OCI-LY1 (cell line): ENCODE measurements around the gene RASSF8.

Experiments used
- H2AFZ ChIP-seq: fragments of 200-600 bp; sonication (generic), shearing (Covaris generic); 2 replicates; pipeline ENCODE4 v1.6.0; 2014; ENCODE audit warnings: antibody characterized with exemption, mild to moderate bottlenecking, low read length
- H3F3A ChIP-seq: fragments of 200-600 bp; sonication (generic), shearing (Covaris generic); 2 replicates; pipeline ENCODE4 v1.6.0; 2014; ENCODE audit warnings: mild to moderate bottlenecking, antibody characterized with exemption, low read length, moderate library complexity; ENCODE audit not compliant: insufficient read depth
- H3K27ac ChIP-seq: fragments of 200-600 bp; sonication (generic); 2 replicates; pipeline ENCODE4 v1.5.1; 2014; ENCODE audit warnings: low read length, mixed run types, mild to moderate bottlenecking, low read depth; ENCODE audit not compliant: poor library complexity, severe bottlenecking
- H3K27me3 ChIP-seq: fragments of 200-600 bp; sonication (generic); 2 replicates; pipeline ENCODE4 v1.6.0; 2014; ENCODE audit warnings: antibody characterized with exemption, mild to moderate bottlenecking, low read length, moderate library complexity; ENCODE audit not compliant: insufficient read depth
- H3K36me3 ChIP-seq: fragments of 200-600 bp; sonication (generic); 2 replicates; pipeline ENCODE4 v1.6.1; 2014; ENCODE audit warnings: mild to moderate bottlenecking, antibody characterized with exemption, low read length, moderate library complexity, mixed read lengths; ENCODE audit not compliant: insufficient read depth
- H3K4me1 ChIP-seq: fragments of 200-600 bp; sonication (generic); 2 replicates; pipeline ENCODE4 v1.5.1; 2014; ENCODE audit warnings: mild to moderate bottlenecking, low read length, moderate library complexity; ENCODE audit not compliant: insufficient read depth, severe bottlenecking
- H3K4me2 ChIP-seq: fragments of 200-600 bp; sonication (generic), shearing (Covaris generic); 2 replicates; pipeline ENCODE4 v1.6.1; 2014; ENCODE audit warnings: low read length
- H3K4me3 ChIP-seq: fragments of 200-600 bp; sonication (generic); 2 replicates; pipeline ENCODE4 v1.5.1; 2014; ENCODE audit warnings: low read length, low read depth, mild to moderate bottlenecking, mixed read lengths; ENCODE audit not compliant: poor library complexity, severe bottlenecking
- H3K79me2 ChIP-seq: fragments of 200-600 bp; shearing (Covaris generic); 2 replicates; pipeline ENCODE4 v1.6.1; 2016; ENCODE audit warnings: mixed run types, low read length, mixed read lengths; ENCODE audit not compliant: insufficient read depth
- H3K9ac ChIP-seq: fragments of 200-600 bp; sonication (generic), shearing (Covaris generic); 2 replicates; pipeline ENCODE4 v1.6.1; 2014; ENCODE audit warnings: mild to moderate bottlenecking, low read length, mixed read lengths
- H3K9me2 ChIP-seq: fragments of 200-600 bp; sonication (generic), shearing (Covaris generic); 2 replicates; pipeline ENCODE4 v1.6.1; 2014; ENCODE audit warnings: low read depth, mild to moderate bottlenecking, low read length, mixed read lengths
- H3K9me3 ChIP-seq: fragments of 200-600 bp; shearing (Covaris generic); 2 replicates; pipeline ENCODE4 v1.6.1; 2014; ENCODE audit warnings: low read length, mixed read lengths
- H4K20me1 ChIP-seq: fragments of 200-600 bp; sonication (generic), shearing (Covaris generic); 2 replicates; pipeline ENCODE4 v1.6.0; 2016; ENCODE audit warnings: mild to moderate bottlenecking, low read length; ENCODE audit not compliant: insufficient read depth
- CTCF ChIP-seq: fragments of 200-600 bp; sonication (generic), shearing (Covaris generic); IDR thresholded peaks from 2 replicates; pipeline ENCODE4 v1.5.1; 2017; ENCODE audit warnings: mild to moderate bottlenecking, antibody characterized with exemption, low read length, moderate library complexity, mixed read lengths
- EZH2 ChIP-seq: fragments of 200-600 bp; sonication (generic), shearing (Covaris generic); IDR thresholded peaks from 2 replicates; pipeline ENCODE4 v1.8.0; 2017; ENCODE audit warnings: borderline replicate concordance, mixed run types, mild to moderate bottlenecking, antibody characterized with exemption, low read length, moderate library complexity, mixed read lengths

The RASSF8 gene

GRCh38 chr12:25970916-25971653 is 12.6 kb downstream of the RASSF8 start:
- H3K79me2 ChIP-seq, result no peaks in the 10 kb centered on the region
- H3K9ac ChIP-seq, result no peak overlapping the region
- H3K9me3 ChIP-seq, result no peaks in the 10 kb centered on the region
- peaks cover 3% of the 10 kb centered on the region; the same call in 1 of the 2 replicates for H3K27me3 ChIP-seq
- no peak overlapping the region for H3K4me3 ChIP-seq
- H3K4me1 ChIP-seq, result no peaks in the 10 kb centered on the region
- no peak overlapping the region for H3K27ac ChIP-seq
- no peaks in the 10 kb centered on the region for H4K20me1 ChIP-seq
- TF ChIP-seq EZH2 (no peak), CTCF (no peak)
- no peak overlapping the region for H2AFZ ChIP-seq
- no peaks in the 10 kb centered on the region for H3F3A ChIP-seq
- H3K4me2 ChIP-seq, result no peak overlapping the region
- no peaks in the 10 kb centered on the region for H3K36me3 ChIP-seq
- H3K9me2 ChIP-seq, result no peaks in the 10 kb centered on the region

GRCh38 chr12:25971654-25972041 is 13.2 kb downstream of the RASSF8 start:
- Histone ChIP-seq H3K27me3 (peaks cover 3% of the 10 kb centered on the region; the same call in 1 of the 2 replicates), H3K9me2 (no peaks in the 10 kb centered on the region), H3F3A (no peaks in the 10 kb centered on the region), H3K4me2 (no peak overlapping the region), H3K9me3 (no peaks in the 10 kb centered on the region), H3K79me2 (no peaks in the 10 kb centered on the region), H4K20me1 (no peaks in the 10 kb centered on the region), H3K4me1 (no peaks in the 10 kb centered on the region), H2AFZ (no peak overlapping the region), H3K36me3 (no peaks in the 10 kb centered on the region), H3K9ac (no peak overlapping the region), H3K27ac (no peak overlapping the region), H3K4me3 (no peak overlapping the region)
- TF ChIP-seq CTCF (no peak), EZH2 (no peak)

GRCh38 chr12:25972783-25973182 is 14.3 kb downstream of the RASSF8 start:
- TF ChIP-seq EZH2 (no peak), CTCF (no peak)
- Histone ChIP-seq H2AFZ (no peak overlapping the region), H3K9me2 (no peaks in the 10 kb centered on the region), H3K4me2 (no peak overlapping the region), H3K79me2 (no peaks in the 10 kb centered on the region), H3K4me3 (no peak overlapping the region), H4K20me1 (no peaks in the 10 kb centered on the region), H3F3A (no peaks in the 10 kb centered on the region), H3K9me3 (no peaks in the 10 kb centered on the region), H3K27ac (no peak overlapping the region), H3K27me3 (peaks cover under 1% of the 10 kb centered on the region; the same call in 1 of the 2 replicates), H3K4me1 (no peaks in the 10 kb centered on the region), H3K36me3 (no peaks in the 10 kb centered on the region), H3K9ac (no peak overlapping the region)
